ENCODE measurements around the gene TREM2.

Gene TREM2

GRCh38 chr6:41177287-41177686 is 14.4 kb upstream of the TREM2 start:
- Histone ChIP-seq H3K27ac (ENCODE audit: low read length) (no peak overlapping the region), H3K9me3 (replicated peaks; ENCODE audit: insufficient read depth, low read length) (no peaks in the 10 kb centered on the region), H3K36me3 (replicated peaks; ENCODE audit: insufficient read depth, low read length) (no peaks in the 10 kb centered on the region), H3K27me3 (replicated peaks; ENCODE audit: insufficient read depth, low read length) (no peaks in the 10 kb centered on the region), H4K20me1 (ENCODE audit: insufficient read depth, low read length) (no peaks in the 10 kb centered on the region), H3K9ac (ENCODE audit: low read length) (no peak overlapping the region), H3F3A (ENCODE audit: insufficient read depth, low read length) (no peaks in the 10 kb centered on the region), H3K4me1 (ENCODE audit: low read length) (no peaks in the 10 kb centered on the region), H2AFZ (ENCODE audit: low read length) (no peak overlapping the region), H3K9me2 (replicated peaks; ENCODE audit: insufficient read depth, low read length) (no peaks in the 10 kb centered on the region), H3K4me2 (ENCODE audit: low read depth, low read length) (no peak overlapping the region), H3K4me3 (ENCODE audit: low read length) (no peak overlapping the region), H3K79me2 (ENCODE audit: low read length) (no peaks in the 10 kb centered on the region)
- TF ChIP-seq EZH2phosphoT487 (IDR thresholded peaks at IDR 0.05; ENCODE audit: low read length), result no peak
- TF ChIP-seq CTCF (IDR thresholded peaks at IDR 0.05; ENCODE audit: low read length), result no peak
- no peak for TF ChIP-seq EZH2 (optimal IDR thresholded peaks at IDR 0.05; ENCODE audit: low read depth, low read length)
- no peak for DNase-seq

- H3K36me3 ChIP-seq (replicated peaks; ENCODE audit: insufficient read depth, low read length), result no peaks in the 10 kb centered on the region
- no peaks in the 10 kb centered on the region for H4K20me1 ChIP-seq (ENCODE audit: insufficient read depth, low read length)
- no peaks in the 10 kb centered on the region for H3K9me2 ChIP-seq (replicated peaks; ENCODE audit: insufficient read depth, low read length)
- no peak overlapping the region for H3K4me3 ChIP-seq (ENCODE audit: low read length)
- no peak for DNase-seq
- TF ChIP-seq CTCF (IDR thresholded peaks at IDR 0.05; ENCODE audit: low read length) (no peak), EZH2phosphoT487 (IDR thresholded peaks at IDR 0.05; ENCODE audit: low read length) (no peak), EZH2 (optimal IDR thresholded peaks at IDR 0.05; ENCODE audit: low read depth, low read length) (no peak)
- H2AFZ ChIP-seq (ENCODE audit: low read length), result no peak overlapping the region
- no peak overlapping the region for H3K9ac ChIP-seq (ENCODE audit: low read length)
- no peaks in the 10 kb centered on the region for H3F3A ChIP-seq (ENCODE audit: insufficient read depth, low read length)
- no peak overlapping the region for H3K4me2 ChIP-seq (ENCODE audit: low read depth, low read length)
- no peak overlapping the region for H3K27ac ChIP-seq (ENCODE audit: low read length)
- no peaks in the 10 kb centered on the region for H3K9me3 ChIP-seq (replicated peaks; ENCODE audit: insufficient read depth, low read length)
- no peaks in the 10 kb centered on the region for H3K4me1 ChIP-seq (ENCODE audit: low read length)
- no peaks in the 10 kb centered on the region for H3K27me3 ChIP-seq (replicated peaks; ENCODE audit: insufficient read depth, low read length)
- H3K79me2 ChIP-seq (ENCODE audit: low read length), result no peaks in the 10 kb centered on the region
These were observed 13.3 kb upstream of the TREM2 start for GRCh38 chr6:41176189-41176588.

GRCh38 chr6:41175084-41175483 is 12.2 kb upstream of the TREM2 start:
- no peaks in the 10 kb centered on the region for H3K79me2 ChIP-seq (ENCODE audit: low read length)
- H3K4me3 ChIP-seq (ENCODE audit: low read length), result no peak overlapping the region
- no peaks in the 10 kb centered on the region for H3K4me1 ChIP-seq (ENCODE audit: low read length)
- H2AFZ ChIP-seq (ENCODE audit: low read length), result no peak overlapping the region
- no peak overlapping the region for H3K27ac ChIP-seq (ENCODE audit: low read length)
- no peaks in the 10 kb centered on the region for H3K36me3 ChIP-seq (replicated peaks; ENCODE audit: insufficient read depth, low read length)
- TF ChIP-seq CTCF (IDR thresholded peaks at IDR 0.05; ENCODE audit: low read length) (no peak), EZH2phosphoT487 (IDR thresholded peaks at IDR 0.05; ENCODE audit: low read length) (no peak), EZH2 (optimal IDR thresholded peaks at IDR 0.05; ENCODE audit: low read depth, low read length) (no peak)
- H3K27me3 ChIP-seq (replicated peaks; ENCODE audit: insufficient read depth, low read length), result no peaks in the 10 kb centered on the region
- no peaks in the 10 kb centered on the region for H4K20me1 ChIP-seq (ENCODE audit: insufficient read depth, low read length)
- no peaks in the 10 kb centered on the region for H3K9me2 ChIP-seq (replicated peaks; ENCODE audit: insufficient read depth, low read length)
- no peak for DNase-seq
- no peaks in the 10 kb centered on the region for H3K9me3 ChIP-seq (replicated peaks; ENCODE audit: insufficient read depth, low read length)
- no peak overlapping the region for H3K4me2 ChIP-seq (ENCODE audit: low read depth, low read length)
- no peaks in the 10 kb centered on the region for H3F3A ChIP-seq (ENCODE audit: insufficient read depth, low read length)
- H3K9ac ChIP-seq (ENCODE audit: low read length), result no peak overlapping the region

Measured in MM.1S (cell line).